ENCODE data around the gene IGIP.

DNA sequence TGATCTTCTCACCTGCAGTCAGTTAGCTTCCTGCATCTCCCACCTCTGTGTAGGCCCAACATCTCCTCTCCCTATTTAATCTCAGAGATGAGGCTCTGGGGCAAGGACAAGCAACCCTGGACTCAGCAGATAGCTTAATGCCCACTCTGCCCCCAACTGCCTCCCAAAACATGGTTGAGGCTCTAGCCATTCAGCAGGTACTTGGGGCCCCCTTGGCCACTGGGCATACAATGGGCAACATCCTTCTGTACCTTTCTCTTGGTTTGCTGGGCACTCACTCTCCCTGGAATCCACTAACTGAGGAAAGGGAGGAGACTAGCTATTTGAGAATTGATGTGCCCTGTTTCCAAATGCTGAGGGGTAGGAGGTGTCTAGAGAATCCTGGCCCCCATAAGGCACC, 9.4 kb downstream of the IGIP start:
- TF ChIP-seq, protein P1, sequence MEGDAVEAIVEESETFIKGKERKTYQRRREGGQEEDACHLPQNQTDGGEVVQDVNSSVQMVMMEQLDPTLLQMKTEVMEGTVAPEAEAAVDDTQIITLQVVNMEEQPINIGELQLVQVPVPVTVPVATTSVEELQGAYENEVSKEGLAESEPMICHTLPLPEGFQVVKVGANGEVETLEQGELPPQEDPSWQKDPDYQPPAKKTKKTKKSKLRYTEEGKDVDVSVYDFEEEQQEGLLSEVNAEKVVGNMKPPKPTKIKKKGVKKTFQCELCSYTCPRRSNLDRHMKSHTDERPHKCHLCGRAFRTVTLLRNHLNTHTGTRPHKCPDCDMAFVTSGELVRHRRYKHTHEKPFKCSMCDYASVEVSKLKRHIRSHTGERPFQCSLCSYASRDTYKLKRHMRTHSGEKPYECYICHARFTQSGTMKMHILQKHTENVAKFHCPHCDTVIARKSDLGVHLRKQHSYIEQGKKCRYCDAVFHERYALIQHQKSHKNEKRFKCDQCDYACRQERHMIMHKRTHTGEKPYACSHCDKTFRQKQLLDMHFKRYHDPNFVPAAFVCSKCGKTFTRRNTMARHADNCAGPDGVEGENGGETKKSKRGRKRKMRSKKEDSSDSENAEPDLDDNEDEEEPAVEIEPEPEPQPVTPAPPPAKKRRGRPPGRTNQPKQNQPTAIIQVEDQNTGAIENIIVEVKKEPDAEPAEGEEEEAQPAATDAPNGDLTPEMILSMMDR (IDR thresholded peaks at IDR 0.05) = no peak
- no peak for TF ChIP-seq POLR2A (IDR thresholded peaks at IDR 0.05)
